Activated naive CD4-positive, alpha-beta T cell treated with anti-CD3 and anti-CD28 coated beads, Interleukin-2, amount 50 U/mL, for 24 hours (primary cell): ENCODE measurements around the gene BRMS1.
"Not testable (repeated sequence)": the region's sequence is repeated elsewhere in the genome, so short reads cannot be mapped to it uniquely, and the experiment has no call there.

Experiments used
- H3K27ac Mint-ChIP-seq: one replicate; pipeline ENCODE4 v1.8.0; 2021; ENCODE audit warnings: mild to moderate bottlenecking, mixed read lengths
- H3K27me3 Mint-ChIP-seq: one replicate; pipeline ENCODE4 v1.8.0; 2021; ENCODE audit warnings: mixed read lengths
- H3K36me3 Mint-ChIP-seq: one replicate; pipeline ENCODE4 v1.8.0; 2021; ENCODE audit warnings: mixed read lengths
- H3K4me1 Mint-ChIP-seq: one replicate; pipeline ENCODE4 v1.8.0; 2021; ENCODE audit warnings: mixed read lengths
- H3K4me3 Mint-ChIP-seq: one replicate; pipeline ENCODE4 v1.8.0; 2021; ENCODE audit warnings: mild to moderate bottlenecking, mixed read lengths
- H3K9me3 Mint-ChIP-seq: one replicate; pipeline ENCODE4 v1.8.0; 2021; ENCODE audit warnings: mixed read lengths

BRMS1 gene

GRCh38 chr11:66366844-66367477, 22.1 kb upstream of the BRMS1 start:
- no peaks in the 10 kb centered on the region for H3K27me3 Mint-ChIP-seq
- no peak overlapping the region for H3K4me3 Mint-ChIP-seq
- peak overlapping the region; percentile 8 for H3K27ac Mint-ChIP-seq
- H3K9me3 Mint-ChIP-seq: no peaks in the 10 kb centered on the region
- peaks cover 2% of the 10 kb centered on the region for H3K36me3 Mint-ChIP-seq
- peaks cover 11% of the 10 kb centered on the region for H3K4me1 Mint-ChIP-seq

GRCh38 chr11:66365711-66366619, 21.1 kb upstream of the BRMS1 start:
- Mint-ChIP-seq H3K27ac (peak overlapping the region; percentile 41), H3K9me3 (no peaks in the 10 kb centered on the region), H3K27me3 (no peaks in the 10 kb centered on the region), H3K36me3 (peaks cover 2% of the 10 kb centered on the region), H3K4me1 (peaks cover 11% of the 10 kb centered on the region), H3K4me3 (no peak overlapping the region)

GRCh38 chr11:66365166-66365565, 20.3 kb upstream of the BRMS1 start:
- no peak overlapping the region for H3K4me3 Mint-ChIP-seq
- peaks cover 2% of the 10 kb centered on the region for H3K36me3 Mint-ChIP-seq
- no peaks in the 10 kb centered on the region for H3K27me3 Mint-ChIP-seq
- H3K4me1 Mint-ChIP-seq: peaks cover 6% of the 10 kb centered on the region
- H3K9me3 Mint-ChIP-seq: no peaks in the 10 kb centered on the region
- no peak overlapping the region for H3K27ac Mint-ChIP-seq

- Mint-ChIP-seq H3K4me3 (no peak overlapping the region), H3K9me3 (no peaks in the 10 kb centered on the region), H3K4me1 (no peaks in the 10 kb centered on the region), H3K27me3 (no peaks in the 10 kb centered on the region), H3K27ac (no peak overlapping the region), H3K36me3 (peaks cover 2% of the 10 kb centered on the region)
These were observed 19.1 kb upstream of the BRMS1 start for GRCh38 chr11:66363805-66364535.

- no peaks in the 10 kb centered on the region for H3K4me1 Mint-ChIP-seq
- H3K36me3 Mint-ChIP-seq: peaks cover 2% of the 10 kb centered on the region
- H3K27ac Mint-ChIP-seq: no peak overlapping the region
- no peaks in the 10 kb centered on the region for H3K9me3 Mint-ChIP-seq
- H3K4me3 Mint-ChIP-seq: no peak overlapping the region
- no peaks in the 10 kb centered on the region for H3K27me3 Mint-ChIP-seq
These were observed 18.3 kb upstream of the BRMS1 start for GRCh38 chr11:66363187-66363601.

- Mint-ChIP-seq H3K4me1 (no peaks in the 10 kb centered on the region), H3K36me3 (peaks cover 2% of the 10 kb centered on the region), H3K9me3 (no peaks in the 10 kb centered on the region), H3K4me3 (no peak overlapping the region), H3K27ac (no peak overlapping the region), H3K27me3 (no peaks in the 10 kb centered on the region)
These were observed 17.7 kb upstream of the BRMS1 start for GRCh38 chr11:66362481-66363147.

- no peak overlapping the region for H3K27ac Mint-ChIP-seq
- H3K27me3 Mint-ChIP-seq: no peaks in the 10 kb centered on the region
- no peak overlapping the region for H3K4me3 Mint-ChIP-seq
- H3K36me3 Mint-ChIP-seq: peaks cover 2% of the 10 kb centered on the region
- H3K4me1 Mint-ChIP-seq: no peaks in the 10 kb centered on the region
- no peaks in the 10 kb centered on the region for H3K9me3 Mint-ChIP-seq
These were observed 16.6 kb upstream of the BRMS1 start for GRCh38 chr11:66361502-66361941.

- H3K27ac Mint-ChIP-seq: no peak overlapping the region
- H3K9me3 Mint-ChIP-seq: no peaks in the 10 kb centered on the region
- no peaks in the 10 kb centered on the region for H3K4me1 Mint-ChIP-seq
- H3K27me3 Mint-ChIP-seq: no peaks in the 10 kb centered on the region
- no peak overlapping the region for H3K4me3 Mint-ChIP-seq
- peaks cover 2% of the 10 kb centered on the region for H3K36me3 Mint-ChIP-seq
These were observed 15.6 kb upstream of the BRMS1 start for GRCh38 chr11:66360406-66361073.

- H3K27ac Mint-ChIP-seq: no peak overlapping the region
- no peaks in the 10 kb centered on the region for H3K4me1 Mint-ChIP-seq
- no peaks in the 10 kb centered on the region for H3K9me3 Mint-ChIP-seq
- no peak overlapping the region for H3K4me3 Mint-ChIP-seq
- peaks cover 2% of the 10 kb centered on the region for H3K36me3 Mint-ChIP-seq
- no peaks in the 10 kb centered on the region for H3K27me3 Mint-ChIP-seq
These were observed 14.8 kb upstream of the BRMS1 start for GRCh38 chr11:66359662-66360087.

- H3K9me3 Mint-ChIP-seq, H3K4me3 Mint-ChIP-seq, H3K27me3 Mint-ChIP-seq, H3K27ac Mint-ChIP-seq, H3K36me3 Mint-ChIP-seq: not testable (repeated sequence)
- H3K4me1 Mint-ChIP-seq: peaks cover 18% of the 10 kb centered on the region
These were observed 5.8 kb upstream of the BRMS1 start for GRCh38 chr11:66350560-66351235.

GRCh38 chr11:66349084-66349386, 4.1 kb upstream of the BRMS1 start:
- peaks cover 28% of the 10 kb centered on the region for H3K4me1 Mint-ChIP-seq
- H3K27me3 Mint-ChIP-seq: no peaks in the 10 kb centered on the region
- H3K27ac Mint-ChIP-seq: peak overlapping the region; percentile 35
- H3K9me3 Mint-ChIP-seq: no peaks in the 10 kb centered on the region
- no peak overlapping the region for H3K4me3 Mint-ChIP-seq
- H3K36me3 Mint-ChIP-seq: peaks cover 3% of the 10 kb centered on the region

- H3K27ac Mint-ChIP-seq: peak within 1 kb of the TSS; percentile 99
- no peaks in the 10 kb centered on the region for H3K36me3 Mint-ChIP-seq
- H3K4me1 Mint-ChIP-seq: peaks cover 39% of the 10 kb centered on the region
- peak within 1 kb of the TSS; percentile 86 for H3K4me3 Mint-ChIP-seq
- no peaks in the 10 kb centered on the region for H3K27me3 Mint-ChIP-seq
- H3K9me3 Mint-ChIP-seq: no peaks in the 10 kb centered on the region
These were observed 2.7 kb upstream of the BRMS1 start, which contains the start of gene B4GAT1 for GRCh38 chr11:66347425-66348276. TSS of gene B4GAT1 (minus strand) at chr11:66347629. CDS start at chr11:66347545, 84 bp downstream.

- no peak overlapping the region for H3K27ac Mint-ChIP-seq
- no peaks in the 10 kb centered on the region for H3K27me3 Mint-ChIP-seq
- H3K4me1 Mint-ChIP-seq: peaks cover 41% of the 10 kb centered on the region
- peak overlapping the region; percentile 71 for H3K4me3 Mint-ChIP-seq
- H3K9me3 Mint-ChIP-seq: no peaks in the 10 kb centered on the region
- H3K36me3 Mint-ChIP-seq: no peaks in the 10 kb centered on the region
These were observed 1.8 kb upstream of the BRMS1 start for GRCh38 chr11:66346476-66347424.
